BJ (cell line): Measurements from ENCODE around the gene GPRIN2. TPM values are rescaled to one million over a fixed set of nuclear protein-coding genes. Genes with fewer than 3 reads are reported as not detected.
"Not testable (repeated sequence)": the region's sequence is repeated elsewhere in the genome, so short reads cannot be mapped to it uniquely, and the experiment has no call there.

Experiments
- CTCF ChIA-PET: fragments of 350-600 bp; formaldehyde crosslinking; extraction: SDS; loops from one replicate; lab custom pipeline; 2021; ENCODE audit warnings: antibody characterized with exemption, inconsistent platforms; lab: Yijun Ruan, JAX
- POLR2A ChIA-PET: fragments of 300-600 bp; sonication (Branson Sonifier 250); formaldehyde crosslinking; extraction: SDS; loops from one replicate; lab custom pipeline; 2021; ENCODE audit warnings: antibody characterized with exemption; lab: Charles Lee
- DNase-seq: peaks from one replicate; pipeline ENCODE4 v3.0.0-alpha.2; 2011; ENCODE audit warnings: low read depth
- H3K27me3 ChIP-seq: 2 replicates; pipeline ENCODE4 v1.6.0; 2011; ENCODE audit warnings: low read length; ENCODE audit not compliant: control insufficient read depth, insufficient read depth
- H3K36me3 ChIP-seq: 2 replicates; pipeline ENCODE4 v1.5.1; 2011; ENCODE audit warnings: low read length; ENCODE audit not compliant: control insufficient read depth, insufficient read depth
- H3K4me3 ChIP-seq: 2 replicates; pipeline ENCODE4 v1.5.1; 2011; ENCODE audit warnings: low read depth, mild to moderate bottlenecking, control low read depth, low read length
- polyA plus RNA-seq: library from polyadenylated mRNA; depleted of rRNA; stranded (reverse); fragments of >200 nt; gene quantifications from 2 replicates; pipeline ENCODE4 v1.2.3, GENCODE V29; 2011; rRNA removed
- TF ChIP-seq, protein P1 (sequence below): IDR thresholded peaks from 2 replicates; pipeline ENCODE4 v1.5.1; 2011; ENCODE audit warnings: low read depth, mild to moderate bottlenecking, control low read depth, inconsistent platforms, low read length, moderate library complexity; ENCODE audit not compliant: insufficient read depth

Gene GPRIN2
- polyA plus RNA-seq, 1 experiment: 0.04 TPM

DNA sequence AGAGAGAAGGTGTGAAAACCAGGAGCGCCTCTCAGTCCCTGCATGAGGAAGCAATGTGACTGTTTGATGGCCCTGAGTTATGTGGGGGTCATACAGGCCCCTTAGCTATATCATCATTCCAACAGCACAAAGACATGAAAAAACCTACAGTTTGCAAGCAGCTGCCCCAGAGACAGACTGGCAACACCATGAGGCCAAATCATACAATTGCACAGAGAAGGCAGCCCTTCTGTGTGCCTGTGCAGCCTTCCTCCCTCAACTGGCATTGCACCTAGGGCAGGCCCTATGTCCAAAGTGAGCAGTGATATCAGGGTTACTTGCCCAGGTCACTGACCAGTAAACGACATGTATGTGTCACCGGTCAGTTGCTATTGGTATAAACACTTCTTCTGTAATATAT lies 41.6 kb downstream of the GPRIN2 start:
- ChIA-PET POLR2A (no interaction called here), CTCF (no interaction called here)
- DNase-seq: no peak
- TF ChIP-seq, protein P1, sequence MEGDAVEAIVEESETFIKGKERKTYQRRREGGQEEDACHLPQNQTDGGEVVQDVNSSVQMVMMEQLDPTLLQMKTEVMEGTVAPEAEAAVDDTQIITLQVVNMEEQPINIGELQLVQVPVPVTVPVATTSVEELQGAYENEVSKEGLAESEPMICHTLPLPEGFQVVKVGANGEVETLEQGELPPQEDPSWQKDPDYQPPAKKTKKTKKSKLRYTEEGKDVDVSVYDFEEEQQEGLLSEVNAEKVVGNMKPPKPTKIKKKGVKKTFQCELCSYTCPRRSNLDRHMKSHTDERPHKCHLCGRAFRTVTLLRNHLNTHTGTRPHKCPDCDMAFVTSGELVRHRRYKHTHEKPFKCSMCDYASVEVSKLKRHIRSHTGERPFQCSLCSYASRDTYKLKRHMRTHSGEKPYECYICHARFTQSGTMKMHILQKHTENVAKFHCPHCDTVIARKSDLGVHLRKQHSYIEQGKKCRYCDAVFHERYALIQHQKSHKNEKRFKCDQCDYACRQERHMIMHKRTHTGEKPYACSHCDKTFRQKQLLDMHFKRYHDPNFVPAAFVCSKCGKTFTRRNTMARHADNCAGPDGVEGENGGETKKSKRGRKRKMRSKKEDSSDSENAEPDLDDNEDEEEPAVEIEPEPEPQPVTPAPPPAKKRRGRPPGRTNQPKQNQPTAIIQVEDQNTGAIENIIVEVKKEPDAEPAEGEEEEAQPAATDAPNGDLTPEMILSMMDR: no peak
- Histone ChIP-seq H3K4me3 (no peak overlapping the region), H3K36me3 (no peaks in the 10 kb centered on the region), H3K27me3 (no peaks in the 10 kb centered on the region)

DNA sequence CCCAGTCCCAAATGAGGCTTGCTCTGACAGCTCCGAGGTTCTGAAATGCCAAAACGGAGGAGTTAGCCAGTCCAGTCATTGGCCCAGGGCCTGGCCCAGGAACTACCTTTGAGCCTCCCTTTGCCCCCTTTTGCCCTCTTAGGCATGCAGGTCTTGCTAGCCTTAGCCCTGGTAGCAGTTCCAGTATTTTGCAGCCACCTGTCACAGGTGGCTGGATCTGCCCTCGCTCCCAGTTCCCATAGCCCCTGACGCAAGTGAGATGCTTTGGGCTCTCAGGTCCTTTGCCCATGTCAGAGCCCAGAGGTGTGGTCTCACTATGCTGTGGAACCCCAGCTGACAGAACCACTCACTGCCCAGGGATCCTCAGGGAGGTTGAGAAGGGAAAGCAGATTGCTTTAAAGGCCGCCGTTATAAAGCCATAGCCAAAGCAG lies 42.0 kb downstream of the GPRIN2 start:
- Histone ChIP-seq H3K27me3 (no peaks in the 10 kb centered on the region), H3K4me3 (no peak overlapping the region), H3K36me3 (no peaks in the 10 kb centered on the region)
- DNase-seq: no peak
- ChIA-PET POLR2A (no interaction called here), CTCF (no interaction called here)
- TF ChIP-seq, protein P1: no peak

DNA sequence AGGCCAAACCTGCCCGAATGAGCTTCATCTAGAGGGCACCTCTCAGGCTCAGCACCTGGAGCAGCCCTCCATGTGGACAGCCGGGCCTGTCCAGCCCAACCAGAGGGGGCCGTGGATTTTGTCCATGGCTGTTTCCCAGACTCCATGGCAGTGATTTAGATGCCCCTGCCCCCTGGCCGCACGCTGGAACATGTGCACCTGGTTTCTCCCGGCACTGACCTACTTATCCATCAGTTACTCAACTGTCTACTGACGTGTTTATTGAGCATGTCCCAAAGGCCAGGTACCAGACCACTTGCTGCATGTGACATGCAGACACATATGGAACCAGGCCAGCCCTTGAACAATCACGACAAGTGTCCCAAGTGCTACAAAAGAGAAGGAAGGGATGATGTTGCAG lies 43.1 kb downstream of the GPRIN2 start:
- H3K27me3 ChIP-seq, H3K36me3 ChIP-seq, DNase-seq, H3K4me3 ChIP-seq, POLR2A ChIA-PET, CTCF ChIA-PET: not testable (repeated sequence)

DNA sequence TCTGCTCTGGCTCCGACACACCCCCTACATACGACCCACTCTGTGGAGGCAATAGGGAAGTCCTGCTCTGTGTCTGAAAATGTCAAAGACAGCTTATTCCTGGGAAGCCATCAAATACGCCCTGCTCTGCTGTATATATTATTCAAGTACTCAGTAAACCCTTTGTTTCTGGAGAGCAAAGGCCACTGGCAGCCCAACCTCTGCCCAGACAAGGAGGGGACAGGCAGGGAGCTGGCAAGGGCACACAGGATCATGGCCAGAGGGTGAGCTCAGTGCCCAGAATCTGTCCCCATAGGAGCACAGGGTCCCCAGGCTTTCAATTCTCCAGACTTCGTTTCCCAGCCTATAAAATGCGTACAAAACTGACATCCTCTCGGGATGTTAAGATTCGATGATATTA lies 43.7 kb downstream of the GPRIN2 start:
- POLR2A ChIA-PET, H3K27me3 ChIP-seq, CTCF ChIA-PET, H3K36me3 ChIP-seq, H3K4me3 ChIP-seq, DNase-seq: not testable (repeated sequence)

DNA sequence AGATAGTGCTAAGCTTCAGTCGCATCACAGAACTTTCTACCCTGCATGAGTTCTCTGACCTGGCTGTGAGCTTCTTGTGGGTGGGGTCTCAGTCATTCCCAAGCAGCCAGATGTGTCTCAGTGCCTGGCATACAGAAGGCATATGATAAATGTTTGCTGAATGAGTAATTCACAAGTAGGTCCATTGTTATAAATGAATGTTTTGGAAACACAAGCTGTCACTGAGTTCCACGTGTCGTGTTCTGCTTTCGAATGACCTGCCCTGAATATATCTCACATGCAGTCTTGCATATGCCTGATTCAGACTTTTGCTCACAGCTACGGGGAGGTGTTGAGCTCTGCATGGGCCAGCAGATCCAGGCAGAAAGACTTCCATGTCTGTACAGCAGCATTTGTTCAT lies 44.5 kb downstream of the GPRIN2 start:
- H3K27me3 ChIP-seq, CTCF ChIA-PET, POLR2A ChIA-PET: not testable (repeated sequence)

More for the DNA sequence above, 44.5 kb downstream of the GPRIN2 start:
- H3K36me3 ChIP-seq, DNase-seq, H3K4me3 ChIP-seq: not testable (repeated sequence)

Other genes starting within 250 kb of the GPRIN2 start
- 0.53 and 0.54 TPM in 2 replicates for gene ANXA8L1, start 180.9 kb downstream of the GPRIN2 start, polyA plus RNA-seq
- 0.11 and 0.21 TPM in 2 replicates for gene NPY4R, start 90.7 kb downstream of the GPRIN2 start, polyA plus RNA-seq
- 0.92 and 2.3 TPM in 2 replicates for gene SYT15, start 22.5 kb upstream of the GPRIN2 start, polyA plus RNA-seq